Peyer's patch (tissue), 4 donors: ENCODE measurements around the gene FGD3.

Experiments used
- CTCF ChIP-seq, 6 experiments: fragments of 450-650 bp in 4 of 6; fragments of 200-600 bp in 2 of 6; sonication (generic) in 1 of 6; IDR thresholded peaks; one replicate each; pipeline ENCODE4 v1.5.1; 2017 to 2019; ENCODE audit warnings: antibody characterized with exemption in 6 of 6, mild to moderate bottlenecking in 3 of 6, moderate library complexity in 1 of 6
- POLR2A ChIP-seq, 2 donors: fragments of 450-650 bp; IDR thresholded peaks; one replicate each; pipeline ENCODE4 v1.5.1; 2017; ENCODE audit warnings: antibody characterized with exemption in 2 of 2, mild to moderate bottlenecking in 2 of 2, moderate library complexity in 2 of 2

- no peak for TF ChIP-seq CTCF (IDR thresholded peaks at IDR 0.05)
- no peak for TF ChIP-seq POLR2A (IDR thresholded peaks at IDR 0.05)
Observed at GRCh38 chr9:93053781-93054331, 106.5 kb downstream of the FGD3 start.
